NCI-H345 (cell line): ENCODE results near the gene TRPC4AP.

Source experiments
- DNase-seq: peaks from one replicate; lab custom pipeline; 2025; lab: John Stamatoyannopoulos, UW

TRPC4AP gene

GRCh38 chr20:35014537-35014936 lies 78.1 kb downstream of the TRPC4AP start:
- no peak for DNase-seq

- DNase-seq = no peak
Measured at GRCh38 chr20:35013421-35014411, 78.9 kb downstream of the TRPC4AP start.

GRCh38 chr20:35012227-35013069 lies 80.2 kb downstream of the TRPC4AP start:
- DNase-seq = no peak

GRCh38 chr20:35011589-35012226 lies 80.9 kb downstream of the TRPC4AP start:
- DNase-seq = no peak

- DNase-seq = no peak
Measured at GRCh38 chr20:35010405-35011192, 82.0 kb downstream of the TRPC4AP start.

GRCh38 chr20:35009665-35010328 lies 82.8 kb downstream of the TRPC4AP start:
- DNase-seq = no peak

GRCh38 chr20:35008411-35009342 lies 83.9 kb downstream of the TRPC4AP start:
- DNase-seq = no peak

GRCh38 chr20:35007891-35008290 lies 84.7 kb downstream of the TRPC4AP start:
- no peak for DNase-seq

GRCh38 chr20:35007413-35007812 lies 85.2 kb downstream of the TRPC4AP start:
- DNase-seq = no peak

- DNase-seq = no peak
Measured at GRCh38 chr20:35006531-35006971, 86.1 kb downstream of the TRPC4AP start.

GRCh38 chr20:35006009-35006408 lies 86.6 kb downstream of the TRPC4AP start:
- no peak for DNase-seq

GRCh38 chr20:35005463-35005961 lies 87.1 kb downstream of the TRPC4AP start:
- no peak for DNase-seq

- no peak for DNase-seq
Measured at GRCh38 chr20:35004749-35005462, 87.7 kb downstream of the TRPC4AP start.

GRCh38 chr20:35004051-35004725 lies 88.4 kb downstream of the TRPC4AP start:
- no peak for DNase-seq

GRCh38 chr20:35003211-35004031 lies 89.2 kb downstream of the TRPC4AP start:
- DNase-seq = no peak

- DNase-seq = no peak
Measured at GRCh38 chr20:35002426-35003210, 90.0 kb downstream of the TRPC4AP start.
